Neuronal stem cell (in vitro differentiated cells): ENCODE results near the gene DYNLT4.
"Not testable (repeated sequence)": the region's sequence is repeated elsewhere in the genome, so short reads cannot be mapped to it uniquely, and the experiment has no call there.

Source experiments
- DNase-seq: peaks from one replicate; pipeline ENCODE4 v3.0.0-alpha.2; 2013; ENCODE audit warnings: low spot score
- H2AFZ ChIP-seq: one replicate; pipeline ENCODE4 v1.6.1; 2013; ENCODE audit warnings: mild to moderate bottlenecking, low read length, inconsistent platforms
- H2AK5ac ChIP-seq: 2 replicates; pipeline ENCODE4 v1.6.1; 2013; ENCODE audit warnings: low read depth, mild to moderate bottlenecking, inconsistent platforms, low read length, moderate library complexity, mixed read lengths
- H2BK120ac ChIP-seq: 2 replicates; pipeline ENCODE4 v1.6.1; 2013; ENCODE audit warnings: low read depth, mild to moderate bottlenecking, inconsistent platforms, low read length, moderate library complexity, mixed read lengths
- H2BK12ac ChIP-seq: one replicate; pipeline ENCODE4 v1.6.1; 2013; ENCODE audit warnings: low read length, inconsistent platforms
- H2BK15ac ChIP-seq: 2 replicates; pipeline ENCODE4 v1.6.1; 2013; ENCODE audit warnings: mild to moderate bottlenecking, low read length, inconsistent platforms, mixed read lengths
- H2BK5ac ChIP-seq: one replicate; pipeline ENCODE4 v1.6.1; 2013; ENCODE audit warnings: inconsistent platforms, mild to moderate bottlenecking, low read length, moderate library complexity
- H3K14ac ChIP-seq: one replicate; pipeline ENCODE4 v1.6.1; 2013; ENCODE audit warnings: low read length, inconsistent platforms
- H3K18ac ChIP-seq: 2 replicates; pipeline ENCODE4 v1.6.1; 2013; ENCODE audit warnings: low read length, inconsistent platforms
- H3K23ac ChIP-seq: 2 replicates; pipeline ENCODE4 v1.6.1; 2013; ENCODE audit warnings: low read depth, mild to moderate bottlenecking, mixed read lengths, low read length, inconsistent platforms; ENCODE audit not compliant: poor library complexity
- H3K27ac ChIP-seq: replicated peaks from 3 replicates; pipeline ENCODE4 v1.5.1; 2013; ENCODE audit warnings: low read length, inconsistent platforms
- H3K27me3 ChIP-seq, 3 experiments: 2 replicates each; pipeline ENCODE4 v1.6.1; 2013; ENCODE audit warnings: low read length in 3 of 3, mild to moderate bottlenecking in 2 of 3, inconsistent platforms in 1 of 3, low read depth in 1 of 3, mixed read lengths in 1 of 3, moderate library complexity in 1 of 3; ENCODE audit not compliant: control insufficient read depth in 3 of 3, insufficient read depth in 3 of 3
- H3K36me3 ChIP-seq, 2 donors: replicated peaks in 1 of 2; 2 replicates each; pipeline ENCODE4 v1.6.1; 2013; ENCODE audit warnings: low read length in 2 of 2; ENCODE audit not compliant: control insufficient read depth in 2 of 2, insufficient read depth in 2 of 2
- H3K4ac ChIP-seq: 2 replicates; pipeline ENCODE4 v1.6.1; 2013; ENCODE audit warnings: inconsistent platforms, mild to moderate bottlenecking, low read length, moderate library complexity
- H3K4me1 ChIP-seq, 2 donors: 1 replicate in 1 of 2; 2 replicates in 1 of 2; pipeline ENCODE4 v1.6.1; 2013; ENCODE audit warnings: low read length in 2 of 2, low read depth in 1 of 2; ENCODE audit not compliant: control insufficient read depth in 2 of 2, insufficient read depth in 1 of 2
- H3K4me2 ChIP-seq: one replicate; pipeline ENCODE4 v1.6.1; 2013; ENCODE audit warnings: mild to moderate bottlenecking, low read length, inconsistent platforms; ENCODE audit not compliant: insufficient read depth, poor library complexity, severe bottlenecking
- H3K4me3 ChIP-seq, 2 donors: 2 replicates each; pipeline ENCODE4 v1.5.1; 2013; ENCODE audit warnings: low read length in 2 of 2, mild to moderate bottlenecking in 2 of 2, inconsistent platforms in 1 of 2, moderate library complexity in 1 of 2
- H3K79me1 ChIP-seq: one replicate; pipeline ENCODE4 v1.6.1; 2013; ENCODE audit warnings: low read depth, mild to moderate bottlenecking, inconsistent platforms, low read length, moderate library complexity
- H3K9ac ChIP-seq: one replicate; pipeline ENCODE4 v1.6.1; 2013; ENCODE audit warnings: mild to moderate bottlenecking, low read depth, low read length, inconsistent platforms; ENCODE audit not compliant: poor library complexity
- H3K9me3 ChIP-seq, 2 donors: replicated peaks in 1 of 2; 2 replicates each; pipeline versions ENCODE3 to v1.6.1; 2013; ENCODE audit warnings: low read length in 2 of 2, mild to moderate bottlenecking in 2 of 2, inconsistent platforms in 1 of 2, low read depth in 1 of 2, mixed read lengths in 1 of 2, moderate library complexity in 1 of 2; ENCODE audit not compliant: control insufficient read depth in 2 of 2, insufficient read depth in 1 of 2
- H4K8ac ChIP-seq: one replicate; pipeline ENCODE4 v1.6.1; 2013; ENCODE audit warnings: low read depth, mild to moderate bottlenecking, inconsistent platforms, low read length, moderate library complexity
- H4K91ac ChIP-seq: one replicate; pipeline ENCODE4 v1.6.1; 2013; ENCODE audit warnings: low read length, low read depth, mild to moderate bottlenecking, inconsistent platforms; ENCODE audit not compliant: poor library complexity
- WGBS, 2 donors: extraction: QIAGEN DNeasy Blood & Tissue Kit; methylation state at CpG; one replicate each; pipeline ENCODE4 v1.1.7; 2013; ENCODE audit warnings: missing lambda C conversion rate in 2 of 2, mixed read lengths in 1 of 2; ENCODE audit not compliant: insufficient read length in 2 of 2, insufficient replicate concordance in 1 of 2; ENCODE audit errors: extremely low coverage in 2 of 2; 5-methylcytosine and 5-hydroxymethylcytosine counted together

Gene DYNLT4

GRCh38 chr1:44838294-44838693, 31.1 kb upstream of the DYNLT4 start:
- not testable (repeated sequence) for H2AFZ ChIP-seq, H3K27me3 ChIP-seq, H2BK12ac ChIP-seq, H2BK15ac ChIP-seq, H3K18ac ChIP-seq, H4K8ac ChIP-seq, H3K23ac ChIP-seq, H4K91ac ChIP-seq, H2AK5ac ChIP-seq, H3K36me3 ChIP-seq, H3K79me1 ChIP-seq, H3K4ac ChIP-seq, DNase-seq, H3K4me3 ChIP-seq, H3K4me1 ChIP-seq, H3K14ac ChIP-seq, H3K9me3 ChIP-seq, H2BK5ac ChIP-seq, H2BK120ac ChIP-seq, H3K27ac ChIP-seq, H3K9ac ChIP-seq, H3K4me2 ChIP-seq
- WGBS, 2 donors, result no CpG with 5 or more reads among the region's 11 CpGs

- no peaks in the 10 kb centered on the region for H3K27me3 ChIP-seq
- no peak overlapping the region for H2BK12ac ChIP-seq
- H3K4ac ChIP-seq, result no peak overlapping the region
- H3K4me2 ChIP-seq, result no peak overlapping the region
- H3K79me1 ChIP-seq, result no peaks in the 10 kb centered on the region
- no peak overlapping the region for H2AK5ac ChIP-seq
- no peak overlapping the region for H3K27ac ChIP-seq
- no peak overlapping the region for H4K8ac ChIP-seq
- no peak overlapping the region for H3K4me3 ChIP-seq
- no peak overlapping the region for H3K9ac ChIP-seq
- no peaks in the 10 kb centered on the region for H3K36me3 ChIP-seq
- WGBS, 2 donors, result no CpG with 5 or more reads among the region's 23 CpGs
- H4K91ac ChIP-seq, result no peak overlapping the region
- no peak overlapping the region for H2BK15ac ChIP-seq
- H2AFZ ChIP-seq, result peak overlapping the region; percentile 65
- peak; percentile 73 for DNase-seq
- no peak overlapping the region for H2BK5ac ChIP-seq
- H3K23ac ChIP-seq, result no peak overlapping the region
- no peak overlapping the region for H3K18ac ChIP-seq
- peaks cover 0 to 3% of the 10 kb centered on the region in 2 donors for H3K4me1 ChIP-seq
- no peak overlapping the region for H2BK120ac ChIP-seq
- peaks cover 0 to 2% of the 10 kb centered on the region in 2 donors for H3K9me3 ChIP-seq
- no peak overlapping the region for H3K14ac ChIP-seq
These were observed 28.9 kb upstream of the DYNLT4 start for GRCh38 chr1:44835738-44836675.

GRCh38 chr1:44834328-44834727, 27.2 kb upstream of the DYNLT4 start:
- Histone ChIP-seq H2AFZ (no peak overlapping the region), H3K4me1 (peaks cover 0 to 3% of the 10 kb centered on the region in 2 donors), H3K4me2 (no peak overlapping the region), H4K8ac (no peak overlapping the region), H3K4me3 (no peak overlapping the region), H3K9ac (no peak overlapping the region), H3K9me3 (peaks cover 0 to 10% of the 10 kb centered on the region in 2 donors), H3K23ac (no peak overlapping the region), H2BK5ac (no peak overlapping the region), H2BK120ac (no peak overlapping the region), H3K27me3 (no peaks in the 10 kb centered on the region), H3K14ac (no peak overlapping the region), H4K91ac (no peak overlapping the region), H2BK12ac (no peak overlapping the region), H3K27ac (no peak overlapping the region), H2BK15ac (no peak overlapping the region), H3K18ac (no peak overlapping the region), H3K4ac (no peak overlapping the region), H2AK5ac (no peak overlapping the region), H3K79me1 (no peaks in the 10 kb centered on the region), H3K36me3 (no peaks in the 10 kb centered on the region)
- no CpG with 5 or more reads among the region's 7 CpGs for WGBS, 2 donors
- DNase-seq, result no peak

- H3K27ac ChIP-seq, result no peak overlapping the region
- H3K4me1 ChIP-seq, result peaks cover 0 to 3% of the 10 kb centered on the region in 2 donors
- no peak overlapping the region for H3K4me3 ChIP-seq
- DNase-seq, result no peak
- H2AFZ ChIP-seq, result no peak overlapping the region
- H2BK120ac ChIP-seq, result no peak overlapping the region
- H3K9ac ChIP-seq, result no peak overlapping the region
- H2AK5ac ChIP-seq, result peak overlapping the region; percentile 1
- H2BK5ac ChIP-seq, result no peak overlapping the region
- no peak overlapping the region for H3K4ac ChIP-seq
- no peak overlapping the region for H4K8ac ChIP-seq
- H3K9me3 ChIP-seq, result peaks cover 0 to 11% of the 10 kb centered on the region in 2 donors
- no peaks in the 10 kb centered on the region for H3K36me3 ChIP-seq
- H3K4me2 ChIP-seq, result no peak overlapping the region
- no peak overlapping the region for H2BK12ac ChIP-seq
- no peaks in the 10 kb centered on the region for H3K27me3 ChIP-seq
- H2BK15ac ChIP-seq, result peak overlapping the region; percentile 8
- H4K91ac ChIP-seq, result no peak overlapping the region
- peak overlapping the region; percentile 3 for H3K23ac ChIP-seq
- no peaks in the 10 kb centered on the region for H3K79me1 ChIP-seq
- no peak overlapping the region for H3K14ac ChIP-seq
- no CpG with 5 or more reads among the region's 13 CpGs for WGBS, 2 donors
- peak overlapping the region; percentile 23 for H3K18ac ChIP-seq
These were observed 25.0 kb upstream of the DYNLT4 start for GRCh38 chr1:44832056-44832705.
